Fibroblast of skin of right quadriceps (primary cell): Measurements from ENCODE around the gene PATL1.
"Not testable (repeated sequence)": the region's sequence is repeated elsewhere in the genome, so short reads cannot be mapped to it uniquely, and the experiment has no call there.

Experiments
- DNase-seq: peaks from one replicate; pipeline ENCODE4 v3.0.0-alpha.2; 2013

The PATL1 gene

GRCh38 chr11:59671471-59671870, 2.6 kb upstream of the PATL1 start:
- no peak for DNase-seq

GRCh38 chr11:59669611-59670009, 773 bp upstream of the PATL1 start:
- DNase-seq, result peak; percentile 58

- peak; percentile 25 for DNase-seq
Measured at GRCh38 chr11:59668188-59668949, 468 bp downstream of the PATL1 start.

GRCh38 chr11:59667812-59668187, 1.0 kb downstream of the PATL1 start:
- no peak for DNase-seq

- peak; percentile 16 for DNase-seq
Measured at GRCh38 chr11:59666969-59667368, 1.9 kb downstream of the PATL1 start.

GRCh38 chr11:59660621-59661020, 8.2 kb downstream of the PATL1 start:
- no peak for DNase-seq

GRCh38 chr11:59659981-59660380, 8.9 kb downstream of the PATL1 start:
- DNase-seq, result no peak

- DNase-seq, result no peak
Measured at GRCh38 chr11:59658036-59658435, 10.8 kb downstream of the PATL1 start.

- no peak for DNase-seq
Measured at GRCh38 chr11:59654893-59655292, 13.9 kb downstream of the PATL1 start.

- no peak for DNase-seq
Measured at GRCh38 chr11:59647245-59647980, 21.4 kb downstream of the PATL1 start.

- no peak for DNase-seq
Measured at GRCh38 chr11:59644528-59644927, 24.3 kb downstream of the PATL1 start.

GRCh38 chr11:59643390-59643789, 25.4 kb downstream of the PATL1 start:
- DNase-seq, result no peak

- no peak for DNase-seq
Measured at GRCh38 chr11:59641156-59641555, 27.7 kb downstream of the PATL1 start.

- no peak for DNase-seq
Measured at GRCh38 chr11:59630493-59630892, 38.3 kb downstream of the PATL1 start.

GRCh38 chr11:59629996-59630395, 38.8 kb downstream of the PATL1 start:
- no peak for DNase-seq

GRCh38 chr11:59626969-59627368, 41.9 kb downstream of the PATL1 start:
- not testable (repeated sequence) for DNase-seq

- DNase-seq, result no peak
Measured at GRCh38 chr11:59625703-59626102, 43.1 kb downstream of the PATL1 start.

GRCh38 chr11:59617876-59618275, 51.0 kb downstream of the PATL1 start:
- DNase-seq, result no peak

GRCh38 chr11:59616396-59616982, 52.3 kb downstream of the PATL1 start:
- DNase-seq, result no peak

GRCh38 chr11:59615637-59616395, 53.0 kb downstream of the PATL1 start, which contains the start of gene OSBP:
TSS of gene OSBP (minus strand) at chr11:59615774. CDS start at chr11:59615664, 110 bp downstream.
- DNase-seq, result peak; percentile 100

- peak; percentile 1 for DNase-seq
Measured at GRCh38 chr11:59615120-59615636, 53.7 kb downstream of the PATL1 start.

GRCh38 chr11:59614277-59615119, 54.3 kb downstream of the PATL1 start:
- DNase-seq, result no peak
